WI38 (cell line): ENCODE results near the gene PTK7.
A peak's percentile ranks its signal among the peaks of the same experiment; 100 is the strongest.

ENCODE experiments used
- H3K4me3 ChIP-seq: 2 replicates; pipeline ENCODE4 v1.5.1; 2011; ENCODE audit warnings: low read depth, mild to moderate bottlenecking, control low read depth, low read length
- CTCF ChIP-seq: IDR thresholded peaks from 2 replicates; pipeline ENCODE4 v1.5.1; 2012; ENCODE audit warnings: low read depth, mild to moderate bottlenecking, control low read depth, low read length

PTK7 gene

GRCh38 chr6:43089467-43089866 lies 13.4 kb downstream of the PTK7 start:
- no peak overlapping the region for H3K4me3 ChIP-seq
- no peak for TF ChIP-seq CTCF

GRCh38 chr6:43089874-43090558 lies 13.9 kb downstream of the PTK7 start:
- no peak for TF ChIP-seq CTCF
- no peak overlapping the region for H3K4me3 ChIP-seq

GRCh38 chr6:43090559-43090956 lies 14.4 kb downstream of the PTK7 start:
- no peak overlapping the region for H3K4me3 ChIP-seq
- no peak for TF ChIP-seq CTCF

- no peak overlapping the region for H3K4me3 ChIP-seq
- TF ChIP-seq CTCF = no peak
These were observed 14.9 kb downstream of the PTK7 start for GRCh38 chr6:43091020-43091419.

GRCh38 chr6:43091436-43091991 lies 15.4 kb downstream of the PTK7 start:
- no peak overlapping the region for H3K4me3 ChIP-seq
- TF ChIP-seq CTCF = no peak

GRCh38 chr6:43092635-43093034 lies 16.5 kb downstream of the PTK7 start:
- TF ChIP-seq CTCF = no peak
- no peak overlapping the region for H3K4me3 ChIP-seq

GRCh38 chr6:43093436-43094289 lies 17.5 kb downstream of the PTK7 start:
- peak overlapping the region; percentile 30 for H3K4me3 ChIP-seq
- no peak for TF ChIP-seq CTCF
